Measurements from ENCODE around the gene TRUB2. TPM values are rescaled to one million over a fixed set of nuclear protein-coding genes. Genes with fewer than 3 reads are reported as not detected.

Gene TRUB2
- total RNA-seq, 1 donor from 2014 or later: 41.4 TPM

GRCh38 chr9:128276008-128276573, 46.2 kb downstream of the TRUB2 start, which contains the start of gene SWI5:
SWI5 (plus strand) TSS chr9:128276276.
- peak; percentile 100 for DNase-seq
- intact Hi-C loops (cut with micrococcal nuclease): no loop called here
- peak; percentile 97 for ATAC-seq

DNA sequence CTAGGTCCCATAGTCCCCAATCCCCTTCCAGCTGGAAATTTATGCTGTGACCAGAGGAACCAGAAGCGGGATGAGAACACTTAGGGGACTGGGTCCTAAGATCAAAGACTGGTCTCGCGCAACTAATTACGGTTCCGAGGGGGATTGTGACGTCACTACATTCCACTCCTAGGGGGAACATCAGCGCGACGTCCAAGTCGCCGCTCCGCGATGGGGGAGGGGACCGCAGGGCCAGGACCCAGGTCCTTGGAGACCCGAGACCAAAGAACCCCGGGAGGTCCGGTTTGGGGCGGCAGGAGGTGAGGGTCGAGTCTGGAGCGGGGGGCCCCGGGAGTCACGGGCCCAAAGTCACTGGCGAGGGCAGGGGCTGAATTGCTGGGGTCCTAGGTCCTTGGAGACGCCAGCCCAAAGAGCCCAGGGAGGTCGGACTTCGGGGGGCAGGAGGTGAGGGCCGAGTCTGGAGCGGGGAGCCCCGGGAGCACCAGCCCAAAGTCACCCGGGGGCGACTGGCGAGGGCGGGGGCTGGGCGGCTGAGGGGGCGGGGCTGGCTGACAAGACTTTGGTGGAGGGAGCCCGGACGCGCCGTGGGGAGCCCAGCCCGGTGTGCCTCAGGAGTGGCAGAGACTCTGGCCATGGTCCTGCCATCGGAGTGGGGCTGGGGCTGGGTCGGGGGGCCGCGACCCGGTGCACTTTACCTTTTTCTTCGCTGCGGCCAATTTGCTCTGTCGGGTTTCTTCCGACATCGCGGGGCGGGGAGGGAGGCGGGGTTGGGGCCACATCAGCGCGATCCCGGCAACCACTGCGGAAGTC, 46.8 kb downstream of the TRUB2 start, which contains the start of gene GOLGA2:
Gene GOLGA2, minus strand, starts transcription at position 810 of the 810 bp plus-strand sequence. Its CDS starts 31 bp downstream, at position 779.
- ATAC-seq (peak; percentile 71), DNase-seq (no peak)
- intact Hi-C loops (cut with micrococcal nuclease): no loop called here

- DNase-seq: no peak
- intact Hi-C loops (cut with micrococcal nuclease): no loop called here
- no peak for ATAC-seq
Observed at GRCh38 chr9:128274245-128274644, 48.0 kb downstream of the TRUB2 start.

- ATAC-seq: no peak
- intact Hi-C loops (cut with micrococcal nuclease): no loop called here
- no peak for DNase-seq
Observed at GRCh38 chr9:128271512-128271911, 50.7 kb downstream of the TRUB2 start.

DNA sequence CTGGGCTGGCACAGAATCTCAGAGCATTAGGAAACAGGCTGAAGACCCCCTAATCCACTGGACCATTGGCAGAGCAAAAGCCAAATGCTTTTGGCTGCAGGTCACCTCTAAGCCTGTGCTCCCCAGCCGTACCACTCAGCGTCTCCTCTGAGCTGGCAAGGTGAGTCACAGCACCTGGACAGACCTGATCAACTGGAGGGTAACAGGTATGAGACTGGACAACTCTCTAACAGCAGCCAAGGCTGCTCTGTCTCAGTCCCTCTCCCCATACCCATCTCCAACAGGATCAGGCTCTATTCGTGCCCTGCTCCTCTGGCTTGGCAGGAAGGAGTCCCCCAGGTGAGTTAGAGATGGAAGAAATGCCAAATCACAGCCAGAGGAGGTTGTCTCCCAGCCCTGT, 51.1 kb downstream of the TRUB2 start:
- DNase-seq: no peak
- intact Hi-C loops (cut with micrococcal nuclease): no loop called here
- no peak for ATAC-seq

DNA sequence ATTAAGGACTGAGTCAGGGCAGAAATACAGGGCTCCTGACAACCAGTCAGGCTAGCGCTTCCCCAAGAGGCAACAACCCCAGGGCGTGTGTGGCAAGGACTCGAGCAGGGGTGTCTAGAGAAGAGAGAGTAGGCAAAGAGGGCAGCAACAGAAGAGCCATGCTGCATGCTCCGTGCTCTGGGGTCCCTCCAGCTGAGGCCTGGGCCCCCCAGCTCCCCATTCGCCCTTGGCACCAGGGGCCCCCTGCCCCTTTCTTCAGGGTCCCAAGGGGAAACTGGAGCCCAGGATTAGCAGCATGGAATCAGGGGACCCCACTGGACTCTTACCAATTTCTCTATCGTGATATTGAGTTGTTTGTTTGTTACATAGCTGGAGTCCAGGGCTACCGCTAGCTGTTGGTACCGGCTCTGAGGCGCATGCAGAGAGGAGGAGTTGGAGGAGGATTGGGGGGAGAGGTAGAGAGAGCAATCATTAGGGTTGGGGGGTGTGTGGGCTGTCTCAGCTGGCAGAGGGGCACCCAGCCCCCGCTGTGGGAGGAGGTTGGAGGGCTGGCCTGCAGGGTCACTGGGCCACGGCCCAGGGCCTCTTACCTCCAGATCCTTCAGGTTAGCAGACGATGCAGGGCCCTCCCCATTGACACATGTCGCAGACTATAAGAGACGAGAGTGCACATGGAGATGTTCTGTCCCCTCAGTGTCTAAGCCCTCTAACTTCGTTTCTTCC, 55.2 kb downstream of the TRUB2 start:
- intact Hi-C loops (cut with micrococcal nuclease): no loop called here
- no peak for DNase-seq
- ATAC-seq: no peak

GRCh38 chr9:128265348-128265847, 56.8 kb downstream of the TRUB2 start:
- ATAC-seq (no peak), DNase-seq (no peak)
- intact Hi-C loops (cut with micrococcal nuclease): no loop called here

DNA sequence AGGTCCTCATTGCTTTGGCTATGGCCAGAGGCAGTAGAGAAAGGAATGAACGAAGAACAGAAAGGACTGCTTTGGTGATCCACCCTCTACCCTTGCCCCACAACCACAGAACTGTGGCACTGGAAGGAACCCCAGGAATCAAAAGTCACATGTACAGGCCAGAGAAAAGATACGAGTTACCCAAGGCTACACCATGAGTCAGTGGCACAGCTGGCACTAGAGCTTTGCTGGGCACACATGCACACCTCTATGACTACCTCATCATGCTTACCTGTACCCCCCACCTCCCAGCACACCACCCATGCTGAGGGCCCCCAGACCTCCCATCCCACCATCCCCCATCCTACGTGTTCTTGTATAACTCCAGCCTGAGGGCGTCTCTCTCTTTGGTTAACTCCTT, 59.6 kb downstream of the TRUB2 start:
- ATAC-seq (no peak), DNase-seq (no peak)
- intact Hi-C loops (cut with micrococcal nuclease): no loop called here

DNA sequence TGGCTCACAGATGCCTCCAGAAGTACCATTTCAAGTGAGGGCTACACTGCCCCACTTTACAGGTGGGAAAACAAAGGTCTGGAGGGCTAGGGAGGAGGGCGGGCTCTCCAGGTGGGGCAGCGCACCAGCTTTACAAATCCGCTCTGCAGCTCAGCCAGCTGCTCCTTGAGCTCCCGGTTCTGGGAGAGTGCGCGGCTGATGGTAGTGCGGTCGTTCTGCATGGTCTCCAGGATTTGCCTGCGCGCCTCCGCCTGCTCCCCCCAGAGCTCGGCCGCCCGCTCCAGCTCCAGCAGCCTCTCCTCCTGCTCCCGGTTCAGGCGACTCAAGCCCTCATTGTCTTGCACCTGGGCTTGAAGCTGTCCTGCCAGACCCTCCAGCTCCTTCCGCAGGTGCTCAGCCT, 61.9 kb downstream of the TRUB2 start:
- intact Hi-C loops (cut with micrococcal nuclease): no loop called here
- no peak for ATAC-seq
- no peak for DNase-seq

DNA sequence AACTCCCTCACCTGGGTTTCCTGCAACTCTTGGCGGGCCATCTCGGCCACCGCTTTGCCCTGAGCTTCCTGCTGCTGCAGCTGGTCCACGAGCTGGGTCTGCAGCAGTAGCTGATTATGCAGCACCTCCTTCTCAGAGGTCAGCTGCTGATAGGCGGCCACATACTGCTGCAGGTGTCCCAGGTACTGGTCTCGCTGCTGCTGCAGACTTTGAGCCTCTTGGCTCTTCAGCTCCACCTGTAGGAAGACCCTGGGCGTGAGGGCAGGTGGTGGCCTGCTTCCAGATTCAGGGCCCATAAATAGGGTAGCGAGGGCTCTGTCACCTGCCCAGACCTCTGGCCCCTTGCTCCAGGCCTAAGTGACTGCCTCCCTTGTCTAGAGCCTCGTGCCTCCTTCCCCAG, 63.1 kb downstream of the TRUB2 start:
- intact Hi-C loops (cut with micrococcal nuclease): no loop called here
- ATAC-seq (no peak), DNase-seq (no peak)

- ATAC-seq: no peak
- intact Hi-C loops (cut with micrococcal nuclease): no loop called here
- no peak for DNase-seq
Observed at GRCh38 chr9:128258326-128258725, 63.9 kb downstream of the TRUB2 start.

DNA sequence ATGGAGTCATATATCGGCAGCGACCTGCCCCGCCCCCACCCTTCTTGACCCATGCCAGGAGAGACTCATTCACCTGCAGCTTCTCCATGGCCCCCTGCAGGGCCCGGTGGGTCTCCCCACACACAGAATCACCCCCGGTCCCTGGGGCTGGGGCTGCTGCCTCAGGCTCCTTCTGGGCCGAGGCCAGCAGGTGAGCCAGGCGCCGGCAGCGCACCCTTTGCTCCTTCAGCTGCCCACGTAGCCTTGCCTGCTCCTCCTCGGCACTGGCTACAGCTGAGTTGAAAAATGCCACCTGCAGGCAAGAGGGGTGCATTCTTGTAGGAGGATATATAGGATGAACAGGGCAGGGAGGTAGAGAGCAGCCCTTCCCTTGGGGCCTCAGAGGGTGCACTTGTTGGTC, 64.3 kb downstream of the TRUB2 start:
- DNase-seq (no peak), ATAC-seq (no peak)
- intact Hi-C loops (cut with micrococcal nuclease): no loop called here

DNA sequence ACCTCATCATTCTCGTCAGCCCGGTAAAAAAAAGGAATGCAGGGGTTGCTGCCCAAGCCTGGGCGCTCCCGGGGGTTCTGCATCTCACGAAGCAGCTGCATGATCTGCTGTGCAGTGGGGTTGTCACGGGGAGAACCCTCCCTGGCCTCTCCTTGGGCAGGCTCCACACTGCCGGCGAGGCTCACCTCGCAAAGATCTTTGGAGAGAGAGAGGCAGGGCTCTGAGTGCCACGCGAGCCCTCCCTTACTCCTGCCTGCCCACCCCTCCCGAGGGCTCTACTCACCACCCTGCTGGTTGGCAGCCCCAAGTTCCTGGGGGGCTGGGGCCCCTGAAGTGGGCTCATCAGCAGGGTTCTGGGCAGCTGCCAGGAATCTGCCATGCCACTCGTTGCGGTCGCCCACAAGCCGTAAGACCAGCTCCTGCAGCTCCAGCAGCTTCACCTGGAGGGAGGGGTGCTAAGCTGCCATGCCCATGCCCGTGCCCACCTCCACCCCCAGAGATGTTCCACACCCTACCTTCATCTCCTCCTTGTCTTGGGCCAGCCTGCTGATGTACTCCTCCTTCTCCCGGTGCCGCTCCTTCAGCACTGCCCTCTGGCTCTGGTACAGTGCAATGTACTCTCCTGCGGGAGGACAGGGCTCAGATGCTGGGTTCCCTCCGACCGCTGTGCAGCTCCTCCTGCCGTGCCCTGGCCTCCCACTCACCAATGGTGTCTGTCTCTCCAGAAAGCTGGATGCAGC, 65.0 kb downstream of the TRUB2 start:
- DNase-seq (no peak), ATAC-seq (no peak)

More for the DNA sequence above, 65.0 kb downstream of the TRUB2 start:
- intact Hi-C loops (cut with micrococcal nuclease): no loop called here

Other genes starting within 250 kb of the TRUB2 start
- gene PTGES2, start 194.7 kb downstream of the TRUB2 start, total RNA-seq: 157 TPM
- gene LCN2, start 173.0 kb downstream of the TRUB2 start, total RNA-seq: 0.32 TPM
- gene BBLN, start 162.2 kb downstream of the TRUB2 start, total RNA-seq: 41.7 TPM
- gene CIZ1, start 130.9 kb downstream of the TRUB2 start, total RNA-seq: 76.6 TPM
- gene DNM1, start 119.1 kb downstream of the TRUB2 start, total RNA-seq: 5.4 TPM
- 83.5 TPM for gene GOLGA2, start 46.4 kb downstream of the TRUB2 start, total RNA-seq
- gene SWI5, start 46.2 kb downstream of the TRUB2 start, total RNA-seq: 16.2 TPM
- 30.7 TPM for gene COQ4, start 392 bp upstream of the TRUB2 start, total RNA-seq
- gene SLC27A4, start 18.1 kb upstream of the TRUB2 start, total RNA-seq: 19.4 TPM
- 51.6 TPM for gene URM1, start 48.9 kb upstream of the TRUB2 start, total RNA-seq
- 7.0 TPM for gene CERCAM, start 98.4 kb upstream of the TRUB2 start, total RNA-seq
- 15.3 TPM for gene ODF2, start 133.6 kb upstream of the TRUB2 start, total RNA-seq
- 20.6 TPM for gene GLE1, start 182.3 kb upstream of the TRUB2 start, total RNA-seq
- 244 TPM for gene SPTAN1, start 230.1 kb upstream of the TRUB2 start, total RNA-seq

Data from left ventricle myocardium superior (tissue), 1 donor.